ENCODE measurements around the gene ZNF462.

- TF ChIP-seq CTCF (conservative IDR thresholded peaks at IDR 0.05 in 1 of 2, IDR thresholded peaks at IDR 0.05 in 1 of 2; ENCODE audit: low read depth in 1 of 2, low read length in 2 of 2) (no peak), EZH2 (IDR thresholded peaks at IDR 0.05; ENCODE audit: low read length, missing control alignments) (no peak)
These were observed 79.0 kb downstream of the ZNF462 start for GRCh38 chr9:106941916-106942315.

All from fibroblast of lung (primary cell).